H9 (cell line): ENCODE measurements around the gene UTP14A. TPM values are rescaled to one million over a fixed set of nuclear protein-coding genes. Genes with fewer than 3 reads are reported as not detected.
A peak's percentile ranks its signal among the peaks of the same experiment; 100 is the strongest.

Experiments
- DNase-seq: peaks from one replicate; pipeline ENCODE4 v3.0.0-alpha.2; 2017
- H2AFZ ChIP-seq: one replicate; pipeline ENCODE4 v1.6.1; 2013; ENCODE audit warnings: mild to moderate bottlenecking, low read length, control low read depth, moderate library complexity
- H2AK5ac ChIP-seq: 2 replicates; pipeline ENCODE4 v1.6.1; 2013; ENCODE audit warnings: low read length, control low read depth, mixed read lengths; ENCODE audit not compliant: insufficient read length
- H2BK120ac ChIP-seq: one replicate; pipeline ENCODE4 v1.6.1; 2013; ENCODE audit warnings: low read depth, mild to moderate bottlenecking, low read length, control low read depth, inconsistent platforms; ENCODE audit not compliant: poor library complexity, severe bottlenecking
- H2BK12ac ChIP-seq: 2 replicates; pipeline ENCODE4 v1.6.1; 2013; ENCODE audit warnings: low read length, control low read depth, mixed read lengths, low read depth; ENCODE audit not compliant: insufficient read length
- H2BK15ac ChIP-seq: 2 replicates; pipeline ENCODE4 v1.6.1; 2013; ENCODE audit warnings: low read depth, low read length, control low read depth
- H2BK20ac ChIP-seq: one replicate; pipeline ENCODE4 v1.6.1; 2013; ENCODE audit warnings: low read depth, mild to moderate bottlenecking, low read length, control low read depth, inconsistent platforms; ENCODE audit not compliant: poor library complexity, severe bottlenecking
- H2BK5ac ChIP-seq: 2 replicates; pipeline ENCODE4 v1.6.1; 2013; ENCODE audit warnings: low read length, control low read depth, mixed read lengths; ENCODE audit not compliant: insufficient read length
- H3K14ac ChIP-seq: 2 replicates; pipeline ENCODE4 v1.6.1; 2013; ENCODE audit warnings: low read length, control low read depth; ENCODE audit not compliant: insufficient read depth
- H3K18ac ChIP-seq: 2 replicates; pipeline ENCODE4 v1.6.1; 2013; ENCODE audit warnings: low read depth, mild to moderate bottlenecking, mixed read lengths, low read length, control low read depth; ENCODE audit not compliant: insufficient read length
- H3K23ac ChIP-seq: 2 replicates; pipeline ENCODE4 v1.6.1; 2013; ENCODE audit warnings: low read length, control low read depth, mixed read lengths, low read depth; ENCODE audit not compliant: insufficient read length
- H3K23me2 ChIP-seq: 2 replicates; pipeline ENCODE4 v1.6.1; 2013; ENCODE audit warnings: low read depth, mild to moderate bottlenecking, mixed read lengths, low read length, control low read depth; ENCODE audit not compliant: insufficient read length, poor library complexity, severe bottlenecking
- H3K27ac ChIP-seq: 2 replicates; pipeline ENCODE4 v1.5.1; 2013; ENCODE audit warnings: low read length, control low read depth, mixed read lengths, low read depth; ENCODE audit not compliant: insufficient read length
- H3K27me3 ChIP-seq: 2 replicates; pipeline ENCODE4 v1.6.1; 2013; ENCODE audit warnings: low read length, control low read depth, inconsistent platforms; ENCODE audit not compliant: insufficient read depth
- H3K4ac ChIP-seq: 2 replicates; pipeline ENCODE4 v1.6.1; 2013; ENCODE audit warnings: low read depth, mild to moderate bottlenecking, control low read depth, inconsistent platforms, low read length, moderate library complexity
- H3K4me1 ChIP-seq: 2 replicates; pipeline ENCODE4 v1.6.1; 2013; ENCODE audit warnings: low read length, control low read depth, inconsistent platforms; ENCODE audit not compliant: insufficient read depth
- H3K4me2 ChIP-seq: 2 replicates; pipeline ENCODE4 v1.6.1; 2013; ENCODE audit warnings: low read length, control low read depth, mixed read lengths; ENCODE audit not compliant: insufficient read length, insufficient read depth
- H3K56ac ChIP-seq: 2 replicates; pipeline ENCODE4 v1.6.1; 2013; ENCODE audit warnings: low read depth, mild to moderate bottlenecking, mixed read lengths, low read length, control low read depth; ENCODE audit not compliant: insufficient read length
- H3K79me1 ChIP-seq: 2 replicates; pipeline ENCODE4 v1.6.1; 2013; ENCODE audit warnings: low read depth, mild to moderate bottlenecking, moderate library complexity, low read length, control low read depth, inconsistent platforms; ENCODE audit not compliant: insufficient read depth, poor library complexity, severe bottlenecking
- H3K79me2 ChIP-seq: 2 replicates; pipeline ENCODE4 v1.6.1; 2013; ENCODE audit warnings: low read length, control low read depth, inconsistent platforms; ENCODE audit not compliant: insufficient read depth
- H3K9ac ChIP-seq: 2 replicates; pipeline ENCODE4 v1.6.1; 2013; ENCODE audit warnings: low read length, control low read depth, mixed read lengths; ENCODE audit not compliant: insufficient read length; ENCODE audit errors: extremely low read depth
- H3K9me3 ChIP-seq: one replicate; pipeline ENCODE4 v1.6.1; 2013; ENCODE audit warnings: low read depth, low read length, inconsistent platforms; ENCODE audit not compliant: control insufficient read depth
- H3T11ph ChIP-seq: one replicate; pipeline ENCODE4 v1.6.1; 2013; ENCODE audit warnings: mild to moderate bottlenecking, low read length, control low read depth, inconsistent platforms
- H4K20me1 ChIP-seq: one replicate; pipeline ENCODE4 v1.6.1; 2013; ENCODE audit not compliant: control insufficient read depth, insufficient read length, insufficient read depth
- H4K5ac ChIP-seq: 2 replicates; pipeline ENCODE4 v1.6.1; 2013; ENCODE audit warnings: low read depth, mild to moderate bottlenecking, mixed read lengths, low read length, control low read depth; ENCODE audit not compliant: insufficient read length
- H4K8ac ChIP-seq: replicated peaks from 2 replicates; pipeline ENCODE4 v1.6.1; 2013; ENCODE audit warnings: low read length, control low read depth, mixed read lengths, low read depth; ENCODE audit not compliant: insufficient read length
- H4K91ac ChIP-seq: 2 replicates; pipeline ENCODE4 v1.6.1; 2013; ENCODE audit warnings: low read depth, mild to moderate bottlenecking, moderate library complexity, mixed read lengths, low read length, control low read depth; ENCODE audit not compliant: insufficient read length
- H3K27ac Mint-ChIP-seq, 3 experiments: 2 replicates in 2 of 3; 3 replicates in 1 of 3; pipeline ENCODE4 v1.8.0; 2020 to 2021; ENCODE audit warnings: mixed read lengths in 3 of 3, mild to moderate bottlenecking in 1 of 3, moderate library complexity in 1 of 3
- H3K27me3 Mint-ChIP-seq: 2 replicates; pipeline ENCODE4 v1.8.0; 2021; ENCODE audit warnings: low read depth, mild to moderate bottlenecking, moderate library complexity, mixed read lengths
- H3K36me3 Mint-ChIP-seq, 3 experiments: 2 replicates in 2 of 3; 3 replicates in 1 of 3; pipeline ENCODE4 v1.8.0; 2020 to 2021; ENCODE audit warnings: low read depth in 3 of 3, mixed read lengths in 3 of 3; ENCODE audit not compliant: insufficient read depth in 1 of 3
- H3K4me1 Mint-ChIP-seq, 2 experiments: 2 replicates each; pipeline ENCODE4 v1.8.0; 2020; ENCODE audit warnings: mixed read lengths in 2 of 2
- H3K4me3 Mint-ChIP-seq, 2 experiments: 2 replicates in 1 of 2; 3 replicates in 1 of 2; pipeline ENCODE4 v1.8.0; 2020 to 2021; ENCODE audit warnings: mild to moderate bottlenecking in 2 of 2, mixed read lengths in 2 of 2, moderate library complexity in 1 of 2
- H3K9me3 Mint-ChIP-seq, 2 experiments: 2 replicates in 1 of 2; 3 replicates in 1 of 2; pipeline ENCODE4 v1.8.0; 2020; ENCODE audit warnings: mild to moderate bottlenecking in 2 of 2, mixed read lengths in 2 of 2, moderate library complexity in 1 of 2
- WGBS: extraction: QIAGEN DNeasy Blood & Tissue Kit; methylation state at CpG from one replicate; pipeline ENCODE4 v1.1.7; 2013; ENCODE audit warnings: missing lambda C conversion rate, low lambda C conversion rate, mixed read lengths; ENCODE audit not compliant: insufficient read length; ENCODE audit errors: extremely low coverage; 5-methylcytosine and 5-hydroxymethylcytosine counted together
- total RNA-seq: library from RNA; stranded (reverse); gene quantifications from 2 replicates; pipeline ENCODE4 v1.2.1, GENCODE V29; 2021
- TF ChIP-seq, protein P1 (sequence below): fragments of 200-600 bp; sonication (generic); conservative IDR thresholded peaks from 3 replicates; pipeline ENCODE4 v1.8.0; 2021; ENCODE audit warnings: antibody characterized with exemption, mild to moderate bottlenecking

Gene UTP14A
- total RNA-seq, 1 experiment from 2014 or later, result 37.0 TPM

GRCh38 chrX:129958814-129959492 lies 53.0 kb downstream of the UTP14A start:
- Mint-ChIP-seq H3K36me3 (peaks cover 0 to 5% (median 0%) of the 10 kb centered on the region in 3 experiments; a peak in 1 of 7 replicates), H3K27ac (no peak overlapping the region), H3K9me3 (peaks cover 0 to 87% of the 10 kb centered on the region in 2 experiments; a peak in 2 of 5 replicates), H3K27me3 (peaks cover 88% of the 10 kb centered on the region), H3K4me1 (peaks cover 16 to 36% of the 10 kb centered on the region in 2 experiments), H3K4me3 (peak overlapping the region in 1 of 2 experiments; percentile 87; a peak in 3 of 5 replicates)
- TF ChIP-seq, protein P1, sequence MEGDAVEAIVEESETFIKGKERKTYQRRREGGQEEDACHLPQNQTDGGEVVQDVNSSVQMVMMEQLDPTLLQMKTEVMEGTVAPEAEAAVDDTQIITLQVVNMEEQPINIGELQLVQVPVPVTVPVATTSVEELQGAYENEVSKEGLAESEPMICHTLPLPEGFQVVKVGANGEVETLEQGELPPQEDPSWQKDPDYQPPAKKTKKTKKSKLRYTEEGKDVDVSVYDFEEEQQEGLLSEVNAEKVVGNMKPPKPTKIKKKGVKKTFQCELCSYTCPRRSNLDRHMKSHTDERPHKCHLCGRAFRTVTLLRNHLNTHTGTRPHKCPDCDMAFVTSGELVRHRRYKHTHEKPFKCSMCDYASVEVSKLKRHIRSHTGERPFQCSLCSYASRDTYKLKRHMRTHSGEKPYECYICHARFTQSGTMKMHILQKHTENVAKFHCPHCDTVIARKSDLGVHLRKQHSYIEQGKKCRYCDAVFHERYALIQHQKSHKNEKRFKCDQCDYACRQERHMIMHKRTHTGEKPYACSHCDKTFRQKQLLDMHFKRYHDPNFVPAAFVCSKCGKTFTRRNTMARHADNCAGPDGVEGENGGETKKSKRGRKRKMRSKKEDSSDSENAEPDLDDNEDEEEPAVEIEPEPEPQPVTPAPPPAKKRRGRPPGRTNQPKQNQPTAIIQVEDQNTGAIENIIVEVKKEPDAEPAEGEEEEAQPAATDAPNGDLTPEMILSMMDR, result no peak
- no peak overlapping the region for H2BK20ac ChIP-seq
- H2AFZ ChIP-seq, result no peak overlapping the region
- H3K27ac ChIP-seq, result no peak overlapping the region
- H4K5ac ChIP-seq, result no peak overlapping the region
- H3K4me2 ChIP-seq, result peak overlapping the region; percentile 14
- H4K20me1 ChIP-seq, result no peaks in the 10 kb centered on the region
- no peak overlapping the region for H2BK15ac ChIP-seq
- no peak overlapping the region for H3K56ac ChIP-seq
- no peak overlapping the region for H3K4ac ChIP-seq
- H4K8ac ChIP-seq, result no peak overlapping the region
- H3K79me1 ChIP-seq, result no peaks in the 10 kb centered on the region
- WGBS, result no CpG with 5 or more reads among the region's 13 CpGs
- no peak overlapping the region for H2BK12ac ChIP-seq
- no peak overlapping the region for H4K91ac ChIP-seq
- H2BK120ac ChIP-seq, result no peak overlapping the region
- DNase-seq, result no peak
- H3K18ac ChIP-seq, result no peak overlapping the region
- H3K23ac ChIP-seq, result no peak overlapping the region
- H3K27me3 ChIP-seq, result peaks cover 54% of the 10 kb centered on the region
- H3K9ac ChIP-seq, result no peak overlapping the region
- H3K4me1 ChIP-seq, result no peaks in the 10 kb centered on the region
- no peaks in the 10 kb centered on the region for H3K79me2 ChIP-seq
- H3T11ph ChIP-seq, result no peak overlapping the region
- H3K14ac ChIP-seq, result no peak overlapping the region; the same call in 1 of the 2 replicates
- H3K9me3 ChIP-seq, result peaks cover 17% of the 10 kb centered on the region
- peaks cover 16% of the 10 kb centered on the region for H3K23me2 ChIP-seq
- no peak overlapping the region for H2AK5ac ChIP-seq
- H2BK5ac ChIP-seq, result no peak overlapping the region
